Mesendoderm (in vitro differentiated cells): ENCODE measurements around the gene TCEANC2.

Source experiments
- DNase-seq: peaks from one replicate; pipeline ENCODE4 v3.0.0; 2013
- H2AK5ac ChIP-seq: 2 replicates; pipeline ENCODE4 v1.6.1; 2013; ENCODE audit warnings: low read length, inconsistent platforms
- H2BK120ac ChIP-seq: 2 replicates; pipeline ENCODE4 v1.6.1; 2013; ENCODE audit warnings: low read depth, mild to moderate bottlenecking, low read length, moderate library complexity, mixed read lengths
- H2BK15ac ChIP-seq: replicated peaks from 2 replicates; pipeline ENCODE4 v1.6.1; 2013; ENCODE audit warnings: low read depth, mild to moderate bottlenecking, moderate library complexity
- H2BK5ac ChIP-seq: 2 replicates; pipeline ENCODE4 v1.6.1; 2013; ENCODE audit warnings: low read length, inconsistent platforms
- H3K18ac ChIP-seq: 2 replicates; pipeline ENCODE4 v1.6.1; 2013; ENCODE audit warnings: mild to moderate bottlenecking, low read length, mixed read lengths
- H3K23ac ChIP-seq: one replicate; pipeline ENCODE4 v1.6.1; 2013; ENCODE audit warnings: low read length
- H3K27ac ChIP-seq: 2 replicates; pipeline ENCODE4 v1.5.1; 2013; ENCODE audit warnings: low read depth, mild to moderate bottlenecking, inconsistent platforms, low read length, moderate library complexity
- H3K27me3 ChIP-seq: 2 replicates; pipeline ENCODE4 v1.6.1; 2013; ENCODE audit warnings: low read length, control low read depth, mild to moderate bottlenecking, inconsistent platforms; ENCODE audit not compliant: insufficient read depth, poor library complexity
- H3K36me3 ChIP-seq: 2 replicates; pipeline ENCODE4 v1.6.1; 2013; ENCODE audit warnings: low read length, inconsistent platforms; ENCODE audit not compliant: control insufficient read depth, insufficient read depth
- H3K4ac ChIP-seq: one replicate; pipeline ENCODE4 v1.6.1; 2013; ENCODE audit warnings: low read depth, mild to moderate bottlenecking, low read length, moderate library complexity
- H3K4me1 ChIP-seq: 2 replicates; pipeline ENCODE4 v1.6.1; 2013; ENCODE audit warnings: low read depth, low read length, inconsistent platforms; ENCODE audit not compliant: control insufficient read depth
- H3K4me2 ChIP-seq: 2 replicates; pipeline ENCODE4 v1.6.1; 2013; ENCODE audit warnings: low read length
- H3K4me3 ChIP-seq: 2 replicates; pipeline ENCODE4 v1.5.1; 2013; ENCODE audit warnings: mild to moderate bottlenecking, low read length
- H3K56ac ChIP-seq: one replicate; pipeline ENCODE4 v1.6.1; 2013; ENCODE audit warnings: low read length
- H3K79me1 ChIP-seq: 2 replicates; pipeline ENCODE4 v1.6.1; 2013; ENCODE audit warnings: low read length, inconsistent platforms
- H3K79me2 ChIP-seq: 2 replicates; pipeline ENCODE4 v1.6.1; 2013; ENCODE audit warnings: mild to moderate bottlenecking, low read length; ENCODE audit not compliant: control insufficient read depth, insufficient read depth
- H3K9ac ChIP-seq: 2 replicates; pipeline ENCODE4 v1.6.1; 2013; ENCODE audit warnings: low read length, inconsistent platforms
- H4K5ac ChIP-seq: one replicate; pipeline ENCODE4 v1.6.1; 2013; ENCODE audit warnings: low read length
- H4K8ac ChIP-seq: one replicate; pipeline ENCODE4 v1.6.1; 2013; ENCODE audit warnings: low read depth, mild to moderate bottlenecking, control low read depth, low read length, moderate library complexity
- WGBS: extraction: QIAGEN DNeasy Blood & Tissue Kit; methylation state at CpG from one replicate; pipeline ENCODE4 v1.1.7; 2013; ENCODE audit warnings: low lambda C conversion rate, missing lambda C conversion rate; ENCODE audit not compliant: insufficient coverage; ENCODE audit errors: extremely low coverage; 5-methylcytosine and 5-hydroxymethylcytosine counted together

Gene TCEANC2

GRCh38 chr1:54136269-54136896 lies 83.0 kb downstream of the TCEANC2 start:
- H3K36me3 ChIP-seq = no peaks in the 10 kb centered on the region
- H3K4ac ChIP-seq = no peak overlapping the region
- no peaks in the 10 kb centered on the region for H3K27me3 ChIP-seq
- no peak overlapping the region for H3K23ac ChIP-seq
- H2BK15ac ChIP-seq = peak overlapping the region; percentile 7
- WGBS = no CpG with 5 or more reads among the region's 17 CpGs
- H3K56ac ChIP-seq = peak overlapping the region; percentile 83
- H3K79me2 ChIP-seq = no peaks in the 10 kb centered on the region
- no peak overlapping the region for H4K8ac ChIP-seq
- H3K9ac ChIP-seq = peak overlapping the region; percentile 51
- peak overlapping the region; percentile 49 for H2BK5ac ChIP-seq
- H3K27ac ChIP-seq = peak overlapping the region; percentile 56
- H3K79me1 ChIP-seq = no peaks in the 10 kb centered on the region
- H3K4me2 ChIP-seq = no peak overlapping the region
- H3K18ac ChIP-seq = peak overlapping the region; percentile 71
- H3K4me1 ChIP-seq = peaks cover 9% of the 10 kb centered on the region
- peak; percentile 35 for DNase-seq
- H4K5ac ChIP-seq = peak overlapping the region; percentile 33
- H2BK120ac ChIP-seq = no peak overlapping the region
- H3K4me3 ChIP-seq = no peak overlapping the region
- H2AK5ac ChIP-seq = peak overlapping the region; percentile 27

GRCh38 chr1:54136963-54137533 lies 83.6 kb downstream of the TCEANC2 start:
- H4K8ac ChIP-seq = no peak overlapping the region
- no peak overlapping the region for H2BK5ac ChIP-seq
- H3K9ac ChIP-seq = no peak overlapping the region
- H3K4ac ChIP-seq = no peak overlapping the region
- H2BK15ac ChIP-seq = no peak overlapping the region
- no peak overlapping the region for H3K27ac ChIP-seq
- H3K23ac ChIP-seq = no peak overlapping the region
- no peaks in the 10 kb centered on the region for H3K79me2 ChIP-seq
- no peaks in the 10 kb centered on the region for H3K36me3 ChIP-seq
- no peak overlapping the region for H3K4me3 ChIP-seq
- H3K79me1 ChIP-seq = no peaks in the 10 kb centered on the region
- H3K4me2 ChIP-seq = no peak overlapping the region
- peaks cover 9% of the 10 kb centered on the region for H3K4me1 ChIP-seq
- H3K27me3 ChIP-seq = no peaks in the 10 kb centered on the region
- peak overlapping the region; percentile 1 for H3K18ac ChIP-seq
- H2BK120ac ChIP-seq = no peak overlapping the region
- H4K5ac ChIP-seq = no peak overlapping the region
- no CpG with 5 or more reads among the region's 7 CpGs for WGBS
- H2AK5ac ChIP-seq = no peak overlapping the region
- peak overlapping the region; percentile 51 for H3K56ac ChIP-seq
- DNase-seq = no peak

- H3K56ac ChIP-seq = peak overlapping the region; percentile 51
- no peaks in the 10 kb centered on the region for H3K79me2 ChIP-seq
- H3K9ac ChIP-seq = no peak overlapping the region
- no peak overlapping the region for H2BK15ac ChIP-seq
- H3K79me1 ChIP-seq = no peaks in the 10 kb centered on the region
- H2BK5ac ChIP-seq = no peak overlapping the region
- H3K36me3 ChIP-seq = no peaks in the 10 kb centered on the region
- H3K4me2 ChIP-seq = no peak overlapping the region
- H2BK120ac ChIP-seq = no peak overlapping the region
- no peak overlapping the region for H2AK5ac ChIP-seq
- H3K4me1 ChIP-seq = peaks cover 9% of the 10 kb centered on the region
- H3K4me3 ChIP-seq = no peak overlapping the region
- H4K5ac ChIP-seq = no peak overlapping the region
- H3K27ac ChIP-seq = no peak overlapping the region
- H3K23ac ChIP-seq = no peak overlapping the region
- WGBS = no CpG with 5 or more reads among the region's 10 CpGs
- DNase-seq = peak; percentile 21
- H3K27me3 ChIP-seq = no peaks in the 10 kb centered on the region
- H3K18ac ChIP-seq = no peak overlapping the region
- H3K4ac ChIP-seq = no peak overlapping the region
- no peak overlapping the region for H4K8ac ChIP-seq
Measured at GRCh38 chr1:54137534-54138061, 84.2 kb downstream of the TCEANC2 start.

GRCh38 chr1:54138994-54139393 lies 85.6 kb downstream of the TCEANC2 start:
- H3K4me2 ChIP-seq = no peak overlapping the region
- WGBS = no CpG with 5 or more reads among the region's 1 CpG

GRCh38 chr1:54139711-54140110 lies 86.3 kb downstream of the TCEANC2 start:
- Histone ChIP-seq H3K23ac (no peak overlapping the region), H3K9ac (no peak overlapping the region), H3K36me3 (no peaks in the 10 kb centered on the region), H3K4me1 (peaks cover 9% of the 10 kb centered on the region), H3K27ac (no peak overlapping the region), H2BK15ac (no peak overlapping the region), H4K5ac (no peak overlapping the region), H3K27me3 (no peaks in the 10 kb centered on the region), H3K79me2 (no peaks in the 10 kb centered on the region), H3K18ac (no peak overlapping the region), H2BK120ac (no peak overlapping the region), H3K79me1 (no peaks in the 10 kb centered on the region), H2AK5ac (no peak overlapping the region), H3K4ac (no peak overlapping the region), H3K4me2 (no peak overlapping the region), H2BK5ac (no peak overlapping the region), H3K4me3 (no peak overlapping the region), H4K8ac (no peak overlapping the region), H3K56ac (no peak overlapping the region)
- no peak for DNase-seq
- no CpG with 5 or more reads among the region's 12 CpGs for WGBS

More at GRCh38 chr1:54138994-54139393, 85.6 kb downstream of the TCEANC2 start:
- no peak overlapping the region for H3K27ac ChIP-seq
- no peak overlapping the region for H2BK15ac ChIP-seq
- H4K8ac ChIP-seq = no peak overlapping the region
- no peak overlapping the region for H2AK5ac ChIP-seq
- H2BK5ac ChIP-seq = no peak overlapping the region
- no peak overlapping the region for H3K4ac ChIP-seq
- no peak overlapping the region for H3K18ac ChIP-seq
- no peak overlapping the region for H4K5ac ChIP-seq
- no peak overlapping the region for H3K56ac ChIP-seq
- H3K79me2 ChIP-seq = no peaks in the 10 kb centered on the region
- H3K79me1 ChIP-seq = no peaks in the 10 kb centered on the region
- no peak overlapping the region for H3K4me3 ChIP-seq
- peaks cover 9% of the 10 kb centered on the region for H3K4me1 ChIP-seq
- no peak overlapping the region for H3K9ac ChIP-seq
- H2BK120ac ChIP-seq = no peak overlapping the region
- H3K27me3 ChIP-seq = no peaks in the 10 kb centered on the region
- H3K23ac ChIP-seq = no peak overlapping the region
- H3K36me3 ChIP-seq = no peaks in the 10 kb centered on the region
- DNase-seq = no peak
